ENCODE measurements around the gene SP110. TPM values are rescaled to one million over a fixed set of nuclear protein-coding genes. Genes with fewer than 3 reads are reported as not detected.
"Not testable (repeated sequence)": the region's sequence is repeated elsewhere in the genome, so short reads cannot be mapped to it uniquely, and the experiment has no call there.

SP110 gene
- total RNA-seq, 2 experiments from 2014 or later, result 168 to 188 TPM

DNA sequence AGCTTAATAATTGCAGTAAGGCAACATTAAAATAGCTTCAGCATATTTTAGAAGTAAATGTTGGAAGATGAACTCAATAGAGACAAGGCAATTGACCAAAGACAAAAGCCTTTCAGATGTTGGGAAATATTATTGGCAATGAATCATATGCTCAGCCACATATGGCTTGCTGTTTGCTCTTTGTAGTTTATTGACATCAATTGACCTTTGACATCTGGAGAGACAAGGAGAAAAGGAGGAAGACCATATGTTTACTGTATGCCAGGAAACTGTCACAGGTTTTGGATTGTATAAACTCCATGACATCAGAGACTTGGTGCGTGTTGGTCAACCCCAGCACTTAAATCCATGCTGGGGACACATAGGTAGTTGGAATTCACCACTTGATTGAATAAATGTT is 90.4 kb downstream of the SP110 start:
- ChIA-PET POLR2A (no interaction called here), CTCF (interaction anchor here (0.8 to 1.4 kb wide), 2 partner anchors 22 to 26 kb away, joined by 3 read pairs; no protein-coding TSS in a partner anchor)
- no peak overlapping the region for H3K4me3 Mint-ChIP-seq
- peaks cover 4% of the 10 kb centered on the region for H3K27me3 Mint-ChIP-seq
- DNase-seq, result no peak
- H3K27ac Mint-ChIP-seq, result no peak overlapping the region
- no peaks in the 10 kb centered on the region for H3K36me3 Mint-ChIP-seq (ENCODE audit: low read depth)
- peaks cover 13% of the 10 kb centered on the region for H3K4me1 Mint-ChIP-seq
- no peaks in the 10 kb centered on the region for H3K9me3 Mint-ChIP-seq

DNA sequence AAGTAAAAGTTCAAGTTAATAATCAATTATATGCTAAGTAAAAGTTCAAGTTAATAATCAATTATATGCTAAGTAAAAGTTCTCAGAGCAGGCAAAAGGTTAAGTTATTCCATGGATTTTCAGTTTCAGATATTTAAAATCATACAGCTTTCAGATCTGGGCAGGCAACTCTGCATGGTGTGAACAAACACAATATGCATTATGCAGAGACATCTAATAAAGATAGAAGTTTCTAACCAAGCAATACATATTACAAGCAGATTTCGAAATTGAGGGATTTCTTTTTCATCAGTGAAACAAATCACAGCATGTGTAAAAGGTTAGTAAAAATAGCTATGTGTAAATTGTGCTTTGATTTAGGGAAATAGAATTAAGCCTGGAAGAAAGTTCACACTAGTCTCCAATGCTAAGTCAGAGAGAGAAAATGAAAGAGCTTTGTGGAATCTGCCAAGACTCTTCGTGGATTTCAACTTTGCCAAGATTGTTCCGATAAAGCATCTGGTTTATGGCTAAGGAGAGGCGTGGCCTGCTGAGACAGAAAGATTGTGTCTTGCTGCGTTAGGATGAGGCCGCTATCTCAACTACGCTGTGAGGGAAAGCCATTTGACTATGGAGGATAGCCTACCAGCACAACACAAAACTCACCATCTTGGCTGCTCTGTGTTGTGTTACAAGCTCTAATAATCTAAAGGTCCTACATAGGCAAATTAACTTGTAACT is 91.0 kb downstream of the SP110 start:
- no peak for DNase-seq
- Mint-ChIP-seq H3K4me3 (no peak overlapping the region), H3K9me3 (no peaks in the 10 kb centered on the region), H3K27me3 (peaks cover 4% of the 10 kb centered on the region), H3K27ac (no peak overlapping the region), H3K36me3 (ENCODE audit: low read depth) (no peaks in the 10 kb centered on the region), H3K4me1 (peaks cover 13% of the 10 kb centered on the region)
- POLR2A ChIA-PET, result interaction anchor here (0.7 kb wide), 1 partner anchor 39 kb away, joined by 3 read pairs; no protein-coding TSS in a partner anchor
- CTCF ChIA-PET, result interaction anchor here (1.4 kb wide), 1 partner anchor 22 kb away, joined by 3 read pairs; no protein-coding TSS in a partner anchor

DNA sequence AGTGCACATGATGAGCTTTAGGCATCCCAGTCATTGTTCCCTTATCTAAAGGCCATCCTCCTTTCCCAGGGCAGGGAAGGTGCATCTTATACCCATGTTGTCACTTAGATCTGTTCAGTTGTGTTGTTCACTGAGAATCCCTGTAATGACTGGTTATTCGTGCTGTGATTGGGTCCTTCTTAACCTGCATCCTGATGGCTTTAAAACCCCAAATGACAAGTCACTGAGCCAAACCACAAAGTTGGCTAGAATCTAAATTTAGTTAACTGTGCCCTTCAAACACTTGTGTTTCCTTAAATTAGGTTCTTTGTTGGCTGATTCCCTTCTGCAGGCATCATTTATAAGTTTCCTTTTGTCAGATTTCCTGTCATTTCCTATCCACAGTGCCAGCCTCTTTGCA is 92.6 kb downstream of the SP110 start:
- Mint-ChIP-seq H3K4me3 (no peak overlapping the region), H3K4me1 (peaks cover 13% of the 10 kb centered on the region), H3K9me3 (no peaks in the 10 kb centered on the region), H3K36me3 (ENCODE audit: low read depth) (no peaks in the 10 kb centered on the region), H3K27ac (no peak overlapping the region), H3K27me3 (peaks cover 4% of the 10 kb centered on the region)
- ChIA-PET CTCF (no interaction called here), POLR2A (no interaction called here)
- DNase-seq, result no peak

DNA sequence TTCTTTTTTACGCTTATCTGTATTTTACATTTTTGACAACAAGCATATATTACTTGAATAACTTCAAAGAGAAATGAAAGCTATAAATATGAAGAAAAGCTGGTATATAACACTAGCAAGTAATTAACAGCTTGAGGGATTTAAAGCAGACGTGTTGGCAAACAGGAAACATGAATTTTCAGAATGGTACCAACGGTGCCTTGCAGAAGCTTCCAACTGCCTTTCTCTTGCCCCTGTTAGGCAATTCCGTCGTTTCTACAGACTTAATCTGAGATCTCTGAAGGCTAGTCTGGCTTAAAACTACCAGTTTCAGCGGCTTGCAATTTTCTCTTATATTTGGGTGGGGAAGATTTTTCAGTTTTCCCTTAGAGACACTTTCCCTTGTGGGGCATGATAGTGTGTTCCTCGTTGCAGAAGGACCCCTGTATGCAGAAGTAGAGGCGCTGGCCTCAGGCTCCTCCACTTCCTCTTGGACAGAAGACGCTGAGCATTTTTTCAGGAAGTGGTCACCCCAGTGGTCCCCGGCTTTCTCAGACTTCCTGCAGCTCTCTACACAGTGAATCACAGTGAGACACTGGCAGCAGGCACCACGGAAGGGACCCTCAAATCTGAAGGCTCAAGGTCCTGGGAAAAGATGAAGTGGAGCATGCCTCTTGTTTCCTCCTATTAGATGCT is 94.9 kb downstream of the SP110 start:
- H3K36me3 Mint-ChIP-seq (ENCODE audit: low read depth), result no peaks in the 10 kb centered on the region
- no peak for DNase-seq

DNA sequence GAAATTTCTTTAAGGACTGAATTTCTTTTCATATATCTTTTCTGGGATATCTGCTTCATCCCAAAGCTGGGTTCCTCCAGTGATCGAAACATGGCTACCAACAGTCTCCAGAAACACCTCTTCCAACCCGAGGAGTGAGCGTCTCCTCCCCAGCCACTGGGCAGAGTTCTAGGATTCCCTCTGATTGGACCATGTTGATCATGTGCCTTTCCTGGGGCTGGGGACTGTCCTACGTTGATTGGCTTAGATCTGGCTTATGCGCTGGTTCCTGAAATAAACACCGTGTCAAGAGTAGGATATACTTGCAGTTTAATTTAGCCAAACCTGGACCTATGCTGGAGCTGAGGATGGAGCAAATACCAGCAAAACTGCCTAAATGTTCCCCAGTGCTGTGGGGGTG is 95.5 kb downstream of the SP110 start:
- Mint-ChIP-seq H3K27me3 (peaks cover 4% of the 10 kb centered on the region), H3K27ac (no peak overlapping the region), H3K36me3 (ENCODE audit: low read depth) (no peaks in the 10 kb centered on the region), H3K4me1 (peaks cover 13% of the 10 kb centered on the region), H3K9me3 (peaks cover 8% of the 10 kb centered on the region), H3K4me3 (no peak overlapping the region)
- POLR2A ChIA-PET, result no interaction called here
- DNase-seq, result no peak
- CTCF ChIA-PET, result interaction anchor here (0.7 kb wide), 1 partner anchor 255 kb away, joined by 3 read pairs; no protein-coding TSS in a partner anchor

More for the DNA sequence above, 94.9 kb downstream of the SP110 start:
- H3K4me3 Mint-ChIP-seq, result no peak overlapping the region
- ChIA-PET POLR2A (no interaction called here), CTCF (interaction anchor here (1.8 kb wide), 1 partner anchor 14 kb away, joined by 3 read pairs; no protein-coding TSS in a partner anchor)
- no peak overlapping the region for H3K27ac Mint-ChIP-seq
- peaks cover 7% of the 10 kb centered on the region for H3K9me3 Mint-ChIP-seq
- H3K4me1 Mint-ChIP-seq, result peaks cover 13% of the 10 kb centered on the region
- peaks cover 4% of the 10 kb centered on the region for H3K27me3 Mint-ChIP-seq

DNA sequence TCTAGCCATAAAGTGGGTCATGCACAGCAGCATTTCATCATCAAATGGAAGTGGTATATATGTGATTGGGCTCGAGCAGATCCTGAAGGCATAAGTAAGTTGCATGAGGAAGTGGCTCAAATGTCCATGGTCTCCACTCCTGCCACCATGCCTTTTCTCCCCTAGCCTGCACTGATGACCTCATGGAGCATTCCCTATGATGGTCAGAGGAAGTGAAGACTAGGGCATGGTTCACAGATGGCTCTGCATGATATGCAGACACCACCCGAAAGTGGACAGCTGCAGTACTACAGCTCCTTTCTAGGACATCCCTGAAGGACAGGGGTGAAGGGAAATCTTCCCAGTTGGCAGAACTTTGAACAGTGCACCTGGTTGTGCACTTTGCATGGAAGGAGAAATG is 99.4 kb downstream of the SP110 start:
- H3K9me3 Mint-ChIP-seq, CTCF ChIA-PET, H3K4me1 Mint-ChIP-seq: not testable (repeated sequence)

DNA sequence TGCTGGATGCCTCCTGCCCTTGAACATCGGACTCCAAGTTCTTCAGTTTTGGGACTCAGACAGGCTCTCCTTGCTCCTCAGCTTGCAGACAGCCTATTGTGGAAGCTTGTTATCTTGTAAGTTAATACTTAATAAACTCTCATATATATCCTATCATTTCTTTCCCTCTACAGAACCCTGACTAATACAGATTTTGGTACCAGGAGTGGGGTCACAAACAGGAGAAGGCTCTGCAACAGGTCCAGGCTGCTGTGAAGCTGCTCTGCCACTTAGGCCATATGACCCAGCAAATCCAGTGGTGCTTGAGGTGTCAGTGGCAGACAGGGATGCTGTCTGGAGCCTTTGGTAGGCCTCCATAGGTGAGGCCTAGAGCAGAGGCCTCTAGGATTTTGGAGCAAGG is 100.0 kb downstream of the SP110 start:
- H3K27me3 Mint-ChIP-seq; H3K27ac Mint-ChIP-seq; H3K4me1 Mint-ChIP-seq; H3K4me3 Mint-ChIP-seq; DNase-seq; H3K36me3 Mint-ChIP-seq (ENCODE audit: low read depth); POLR2A ChIA-PET; H3K9me3 Mint-ChIP-seq: not testable (repeated sequence)
- CTCF ChIA-PET, result interaction anchor here (1.1 kb wide), 1 partner anchor 30 kb away, joined by 3 read pairs; no protein-coding TSS in a partner anchor

More for the DNA sequence above, 99.4 kb downstream of the SP110 start:
- DNase-seq; H3K4me3 Mint-ChIP-seq; H3K36me3 Mint-ChIP-seq (ENCODE audit: low read depth); H3K27me3 Mint-ChIP-seq; H3K27ac Mint-ChIP-seq; POLR2A ChIA-PET: not testable (repeated sequence)

Other genes with a start within 250 kb of the SP110 start
- gene SLC16A14, start 151.1 kb downstream of the SP110 start, total RNA-seq, result under 1 TPM; 0.08 to 0.27 TPM
- 10 to 100 TPM; 53.3 to 58.8 TPM for gene SP140, start 5.8 kb upstream of the SP110 start, total RNA-seq
- 100 to 1,000 TPM in 1 of 2 experiments, 10 to 100 TPM in 1; 95.1 to 101 TPM for gene SP140L, start 107.2 kb upstream of the SP110 start, total RNA-seq
- 100 to 1,000 TPM; 364 to 392 TPM for gene SP100, start 196.2 kb upstream of the SP110 start, total RNA-seq

All from activated CD4-positive, alpha-beta T cell treated with anti-CD3 and anti-CD28 coated beads, Interleukin-2, amount 10 ng/mL, durations not matched to agents 7 days and 5 days (primary cell).